NOMO-1 treated with DMSO at 0.1 percent for 48 hours (cell line): ENCODE results near the gene SRPK2.
"Not testable (repeated sequence)": the region's sequence is repeated elsewhere in the genome, so short reads cannot be mapped to it uniquely, and the experiment has no call there.

ENCODE experiments used
- DNase-seq: peaks from one replicate; lab custom pipeline; 2025; ENCODE audit not compliant: unreplicated experiment; lab: John Stamatoyannopoulos, UW

SRPK2 gene

DNA sequence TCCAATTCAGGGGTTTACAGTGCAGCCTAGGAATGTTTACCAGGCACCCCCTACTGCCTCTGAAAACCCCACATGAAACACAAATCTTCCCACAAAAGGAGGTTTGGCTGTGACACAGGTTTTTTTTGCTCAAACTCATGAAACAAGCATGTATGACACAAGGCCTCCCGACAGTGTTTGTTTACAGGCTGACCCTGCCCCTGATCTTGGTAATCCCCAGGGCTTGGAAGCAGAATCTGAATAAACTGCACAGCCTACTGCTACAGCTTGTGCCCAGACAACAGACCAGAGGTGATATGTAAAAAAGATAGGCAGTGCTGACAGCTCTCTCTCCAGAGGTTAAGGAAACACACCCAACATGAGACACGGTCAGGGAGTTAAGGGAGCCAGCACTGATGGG, 190.5 kb downstream of the SRPK2 start:
- no peak for DNase-seq

DNA sequence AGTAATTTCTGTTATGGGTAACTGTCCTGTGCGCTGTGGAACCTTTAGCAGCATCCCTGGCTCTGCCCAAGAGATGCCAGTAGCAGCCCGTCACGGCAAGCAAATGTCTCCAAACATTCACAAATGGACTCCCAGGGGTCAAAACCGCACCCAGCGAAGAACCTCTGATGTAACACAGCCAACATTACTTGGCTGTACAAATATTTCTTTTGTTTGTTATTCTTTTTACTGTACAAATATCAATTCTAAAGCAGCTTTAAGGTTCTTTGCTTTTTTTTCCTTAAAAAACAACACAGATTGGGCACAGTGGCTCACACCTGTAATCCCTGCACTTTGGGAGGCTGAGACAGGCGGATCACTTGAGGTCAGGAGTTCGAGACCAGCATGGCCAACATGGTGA, 192.2 kb downstream of the SRPK2 start:
- no peak for DNase-seq

DNA sequence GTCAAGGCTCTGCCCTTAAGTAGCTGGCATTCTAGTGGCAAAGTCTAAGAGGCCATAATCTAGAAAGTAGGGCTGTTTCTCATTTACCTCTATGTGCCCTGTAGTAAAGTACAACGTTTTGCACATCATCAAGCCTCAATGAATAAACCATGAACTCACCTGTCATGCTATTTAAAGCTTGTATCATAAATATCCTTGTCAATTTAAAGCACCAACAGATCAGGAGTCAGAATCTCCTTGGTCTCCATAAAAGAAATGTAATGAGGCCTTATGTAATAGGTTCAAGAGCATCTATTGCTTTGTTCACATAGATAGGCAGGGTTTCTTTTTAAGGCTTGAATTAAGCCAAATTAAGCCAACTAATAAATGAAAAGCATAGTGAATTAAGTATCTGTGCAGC, 192.8 kb downstream of the SRPK2 start:
- DNase-seq = no peak

DNA sequence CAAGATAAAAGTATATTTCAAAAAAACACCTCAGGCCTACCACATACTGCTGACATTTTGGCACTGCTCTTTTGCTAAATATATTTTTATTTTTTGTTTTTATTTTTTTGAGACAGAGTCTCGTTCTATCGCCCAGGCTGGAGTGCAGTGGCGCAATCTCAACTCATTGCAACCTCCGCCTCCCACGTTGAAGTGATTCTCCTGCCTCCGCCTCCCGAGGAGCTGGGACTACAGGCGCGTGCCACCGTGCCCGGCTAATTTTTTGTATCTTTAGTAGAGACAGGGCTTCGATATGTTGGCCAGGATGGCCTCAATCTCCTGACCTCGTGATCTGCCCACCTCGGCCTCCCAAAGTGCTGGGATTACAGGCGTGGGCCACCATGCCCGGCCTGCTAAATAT, 193.8 kb downstream of the SRPK2 start:
- DNase-seq = not testable (repeated sequence)

DNA sequence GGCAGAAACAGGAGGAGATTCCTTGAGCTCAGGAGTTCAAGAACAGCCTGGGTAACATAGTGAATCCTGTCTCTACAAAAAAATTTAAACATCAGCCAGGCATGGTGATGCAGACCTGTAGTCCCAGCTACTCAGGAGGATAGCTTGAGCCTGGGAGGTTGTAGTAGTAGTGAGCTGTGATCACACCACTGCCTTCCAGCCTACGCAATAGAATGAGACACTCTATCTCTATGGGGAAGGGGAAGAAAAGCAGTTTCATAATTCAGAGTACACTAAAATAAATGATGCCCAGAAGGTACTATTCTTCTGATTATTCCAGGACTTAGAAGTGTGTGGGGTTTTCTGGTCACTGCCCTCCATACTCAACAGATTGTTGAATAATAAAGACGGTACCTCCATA, 197.4 kb downstream of the SRPK2 start:
- DNase-seq = peak; percentile 33

DNA sequence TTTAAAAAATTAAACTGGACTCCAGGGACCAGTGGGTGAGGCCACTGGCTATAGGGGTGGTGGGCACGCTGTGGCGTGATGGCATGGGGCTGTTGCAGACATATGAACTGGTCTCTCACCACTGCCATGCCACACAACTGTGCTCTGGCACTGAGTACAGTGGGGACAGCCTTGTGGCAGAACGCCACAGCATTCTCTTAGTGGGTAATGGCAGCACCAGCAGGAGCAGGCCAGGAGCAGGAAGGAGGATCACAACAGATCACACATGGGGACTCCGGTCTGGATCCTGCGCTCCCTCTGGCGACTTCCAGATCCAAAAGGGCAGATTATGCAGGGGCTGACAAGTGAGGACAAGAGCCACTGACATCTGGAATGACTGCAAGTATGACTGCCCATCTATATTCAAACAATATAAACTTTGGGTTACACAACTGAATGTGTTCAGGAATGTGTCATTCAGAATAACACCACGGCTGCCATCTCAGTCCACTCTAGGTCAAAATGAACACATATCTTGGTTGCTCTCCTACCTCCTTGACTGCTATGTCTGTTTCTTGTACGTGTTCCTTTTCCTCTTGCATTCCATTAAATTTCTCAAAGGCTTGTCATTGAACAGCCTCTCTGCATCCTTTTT, 198.7 kb downstream of the SRPK2 start:
- DNase-seq = no peak

DNA sequence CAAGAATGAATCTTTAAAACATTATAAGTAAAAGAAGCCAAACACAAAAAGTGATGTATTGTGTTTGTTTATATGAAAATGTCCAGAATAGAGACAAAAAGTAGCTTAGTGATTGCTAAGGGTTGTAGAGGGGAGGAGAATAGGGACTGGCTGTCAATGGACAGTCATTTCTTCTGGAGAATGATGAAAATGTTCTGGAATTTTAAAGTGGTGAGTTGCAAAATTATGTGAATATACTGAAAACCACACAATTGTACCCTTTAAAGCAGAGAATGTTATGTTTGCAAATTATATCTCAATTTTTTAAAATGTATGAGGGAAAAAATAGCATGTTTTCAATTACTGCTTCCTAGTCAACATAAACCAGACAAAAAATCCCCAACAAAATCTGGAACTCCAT, 200.5 kb downstream of the SRPK2 start:
- DNase-seq = no peak

DNA sequence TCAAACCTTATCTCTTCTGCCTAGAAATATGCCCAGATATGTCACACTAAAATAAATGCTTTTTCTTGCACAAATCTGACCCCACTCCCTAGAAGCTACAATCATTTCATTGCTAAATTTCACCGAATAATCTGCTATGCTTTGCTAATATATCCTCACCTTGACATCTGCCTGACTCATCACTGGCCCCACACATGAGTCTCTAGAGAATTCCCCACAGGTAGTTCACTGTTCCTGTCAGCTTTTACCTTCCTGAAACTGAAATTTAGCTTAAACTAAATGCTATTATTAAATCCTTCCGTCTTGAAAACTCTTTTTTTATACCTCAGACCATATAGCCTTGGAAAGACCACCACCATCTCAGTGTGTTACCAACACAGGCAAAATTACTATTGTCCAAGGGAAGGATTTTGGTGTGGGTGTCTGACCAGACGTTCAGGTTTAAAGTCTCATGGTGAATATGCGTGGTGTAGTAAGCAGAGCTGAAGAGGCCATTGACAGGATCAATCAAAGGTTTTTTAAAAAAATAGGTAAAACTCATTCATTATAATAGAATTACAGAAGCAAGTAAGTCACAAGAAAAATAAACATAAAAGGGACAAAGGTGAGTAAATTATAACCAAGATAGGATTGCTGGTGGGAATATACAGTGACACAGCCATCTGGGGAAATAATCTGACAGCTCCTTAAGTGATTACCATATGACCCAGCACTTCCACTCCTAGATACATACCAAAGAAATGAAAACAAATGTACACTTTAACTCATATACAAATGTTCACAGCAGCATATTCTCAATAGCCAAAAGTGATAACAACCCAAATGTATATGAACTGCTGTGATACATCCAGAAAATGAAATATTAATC, 201.2 kb downstream of the SRPK2 start:
- no peak for DNase-seq

DNA sequence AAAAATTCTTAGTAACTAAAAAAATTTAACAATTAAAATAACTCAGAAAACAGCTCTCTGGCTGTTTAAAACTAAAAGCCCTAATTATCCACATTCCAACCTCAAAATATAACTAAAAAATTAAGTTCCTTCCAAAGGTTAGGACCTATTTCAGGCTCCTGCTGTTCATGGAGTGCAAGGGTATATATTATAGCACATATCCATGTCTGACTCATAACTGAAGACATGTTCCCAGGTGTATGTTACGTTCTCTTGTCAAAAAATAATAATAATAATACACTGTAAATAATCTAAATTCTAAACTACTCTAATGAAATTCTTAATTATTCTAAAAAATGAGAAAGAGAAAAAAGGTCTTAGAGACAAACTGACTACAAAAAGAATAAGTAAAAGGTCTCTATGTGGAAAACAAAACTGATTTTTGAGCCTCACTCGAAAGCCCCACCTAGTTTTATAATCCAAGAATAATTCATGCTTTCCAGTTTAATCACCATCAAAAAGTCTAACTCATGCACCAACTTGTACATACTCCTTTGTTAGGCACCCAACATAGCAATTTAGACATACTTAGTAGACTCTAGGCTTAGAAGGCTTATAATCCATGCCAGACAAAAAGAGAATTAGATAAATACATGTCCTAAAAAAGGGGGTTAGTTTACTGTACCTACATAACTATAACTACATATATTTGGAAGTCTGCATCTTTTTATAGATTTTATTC, 203.3 kb downstream of the SRPK2 start:
- DNase-seq = no peak

DNA sequence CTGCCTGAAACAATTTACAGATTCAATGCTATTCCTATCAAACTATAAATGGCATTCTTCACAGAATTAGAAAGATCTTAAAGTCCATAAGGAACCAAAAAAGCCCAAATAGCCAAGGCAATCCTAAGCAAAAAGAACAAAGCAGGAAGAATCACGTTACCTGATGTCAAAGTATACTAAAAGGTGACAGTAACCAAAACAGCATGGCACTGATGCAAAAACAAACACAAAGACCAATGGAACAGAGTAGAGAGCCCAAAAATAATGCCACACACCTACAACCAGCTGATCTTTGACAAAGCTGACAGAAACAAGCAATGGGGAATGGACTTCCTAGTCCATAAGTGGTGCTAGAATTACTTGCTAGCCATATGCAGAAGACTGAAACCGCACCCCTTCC, 208.7 kb downstream of the SRPK2 start:
- DNase-seq = no peak

DNA sequence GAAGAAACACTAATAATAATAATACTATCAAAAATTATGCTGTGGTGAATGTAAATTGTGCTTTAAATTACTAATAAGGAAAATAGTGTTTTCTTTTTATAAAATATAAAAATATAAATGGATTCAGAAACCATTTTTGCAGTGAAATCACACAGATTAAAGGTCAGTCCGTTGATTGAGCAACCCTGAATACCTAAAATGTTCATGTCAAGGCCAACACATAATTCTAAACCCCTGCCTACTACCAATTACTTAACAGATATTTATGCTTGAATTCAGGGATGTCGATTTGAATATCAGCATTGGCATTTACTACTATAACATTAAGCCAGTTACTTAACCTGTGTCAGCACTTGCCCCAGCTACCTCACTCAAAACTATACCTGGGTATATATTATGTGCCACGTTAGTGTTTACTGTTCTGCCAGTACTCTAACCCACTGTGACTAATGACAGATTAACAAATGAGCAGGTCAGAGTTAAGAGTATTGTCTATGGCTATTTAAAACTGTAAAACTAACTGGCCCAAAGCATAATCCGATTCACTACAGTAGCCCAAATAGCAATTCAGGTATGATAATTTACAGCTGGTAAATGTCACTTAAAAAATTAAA, 209.7 kb downstream of the SRPK2 start:
- DNase-seq = no peak

DNA sequence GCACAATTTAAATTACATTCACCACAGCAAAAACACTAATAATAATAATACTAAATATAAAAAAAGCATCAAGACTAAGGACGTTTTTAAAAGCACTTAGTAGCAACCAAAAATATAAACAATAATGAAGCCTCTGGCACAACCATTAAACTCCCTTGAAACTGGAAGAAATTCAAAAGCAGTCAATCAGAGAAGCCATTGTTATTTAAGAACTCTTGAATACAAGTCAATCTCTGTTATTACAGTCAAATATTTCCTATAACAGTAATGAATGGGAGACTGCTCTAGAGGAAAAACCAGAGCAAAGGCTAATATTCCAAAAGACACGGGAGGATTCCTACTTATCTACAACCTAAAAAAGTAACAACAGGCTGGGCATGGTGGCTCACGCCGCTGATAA, 210.5 kb downstream of the SRPK2 start:
- DNase-seq = no peak

DNA sequence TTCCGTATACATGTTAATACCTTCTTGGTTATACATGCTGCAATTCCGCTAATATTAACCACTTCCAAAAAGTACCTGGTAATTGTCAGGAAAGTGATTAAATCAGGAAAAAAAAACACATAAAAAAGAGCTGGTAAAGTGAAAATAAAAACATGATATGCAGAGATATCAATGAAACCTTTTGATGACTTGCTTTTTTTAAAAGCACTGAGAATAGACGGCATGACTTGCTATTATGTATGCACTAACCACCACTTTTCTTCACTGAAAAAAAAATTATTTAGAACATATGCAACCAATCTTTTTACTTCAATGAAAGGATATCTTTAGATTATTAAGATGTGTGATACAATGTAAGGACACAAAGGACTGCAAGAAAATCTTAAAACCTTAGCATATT, 211.7 kb downstream of the SRPK2 start:
- DNase-seq = no peak

DNA sequence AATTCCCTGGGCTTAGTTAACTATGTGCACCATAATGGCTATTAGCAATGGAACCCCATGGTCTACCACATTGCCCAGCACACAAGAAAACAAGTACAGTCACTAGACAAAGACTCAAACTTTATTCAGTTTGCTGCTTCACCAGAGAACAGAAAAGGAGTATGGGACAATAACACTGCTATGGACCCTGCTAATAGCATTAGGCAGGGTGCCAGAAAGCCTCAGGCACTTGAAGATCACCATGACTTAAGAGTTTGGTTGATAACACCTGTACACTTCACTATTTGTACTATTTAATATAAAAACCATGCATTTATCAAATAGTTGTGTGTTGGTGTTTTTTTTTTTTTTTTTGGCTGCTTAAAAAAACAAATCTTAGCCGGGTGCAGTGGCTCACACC, 215.1 kb downstream of the SRPK2 start:
- no peak for DNase-seq

DNA sequence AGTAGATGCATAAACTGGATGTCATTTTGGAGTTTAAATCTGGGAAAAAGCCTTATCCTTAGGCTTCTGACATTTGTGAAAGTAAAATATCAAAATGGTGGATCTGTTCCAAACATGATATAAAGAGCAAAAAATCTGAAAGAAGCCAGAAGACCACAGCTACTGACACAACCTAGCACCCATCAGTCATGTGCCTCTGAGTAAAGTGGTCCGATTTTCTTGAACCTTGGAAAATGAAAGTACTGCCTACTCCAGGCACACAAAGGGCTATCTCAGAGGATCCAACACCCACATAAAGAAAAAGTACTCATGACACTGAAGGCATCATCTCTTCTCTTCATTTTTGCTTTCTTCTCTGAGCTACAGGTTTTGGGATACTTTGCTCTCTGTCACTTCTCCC, 224.0 kb downstream of the SRPK2 start:
- DNase-seq = no peak

DNA sequence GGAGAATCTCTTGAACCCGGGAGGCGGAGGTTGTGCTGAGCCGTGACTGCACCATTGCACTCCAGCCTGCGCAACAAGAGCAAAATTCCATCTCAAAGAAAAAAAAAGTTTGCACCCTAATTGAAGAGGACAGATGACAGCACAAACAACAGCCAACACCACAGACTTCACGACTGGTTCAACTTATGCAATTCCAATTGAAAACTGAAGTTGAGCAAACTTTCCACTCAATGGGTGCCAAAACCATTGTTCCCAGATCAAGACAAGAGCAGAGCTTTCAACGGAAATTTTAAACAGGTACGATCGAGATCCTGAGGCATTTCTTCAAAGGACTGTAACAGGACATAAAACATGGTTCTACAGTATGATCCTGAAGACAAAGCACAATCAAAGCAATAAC, 225.0 kb downstream of the SRPK2 start:
- DNase-seq = no peak

DNA sequence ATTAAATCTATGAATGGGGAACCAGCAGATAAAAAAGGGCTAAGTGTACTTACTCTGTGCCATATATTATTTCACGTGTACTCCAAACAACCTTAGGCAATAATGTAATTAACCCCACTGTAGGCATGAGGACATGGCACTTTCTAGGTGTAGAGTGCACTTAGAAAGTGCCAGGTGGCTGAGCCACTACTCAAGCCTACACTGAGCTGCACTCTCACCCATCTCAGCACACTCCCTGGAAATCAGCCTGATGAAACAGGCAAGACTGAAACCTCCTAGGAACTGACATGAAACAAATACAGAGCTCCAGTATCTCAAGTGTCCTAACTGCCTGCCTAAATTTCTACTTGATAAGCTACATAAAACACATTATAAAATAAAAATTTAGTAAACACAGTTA, 227.4 kb downstream of the SRPK2 start:
- DNase-seq = no peak

DNA sequence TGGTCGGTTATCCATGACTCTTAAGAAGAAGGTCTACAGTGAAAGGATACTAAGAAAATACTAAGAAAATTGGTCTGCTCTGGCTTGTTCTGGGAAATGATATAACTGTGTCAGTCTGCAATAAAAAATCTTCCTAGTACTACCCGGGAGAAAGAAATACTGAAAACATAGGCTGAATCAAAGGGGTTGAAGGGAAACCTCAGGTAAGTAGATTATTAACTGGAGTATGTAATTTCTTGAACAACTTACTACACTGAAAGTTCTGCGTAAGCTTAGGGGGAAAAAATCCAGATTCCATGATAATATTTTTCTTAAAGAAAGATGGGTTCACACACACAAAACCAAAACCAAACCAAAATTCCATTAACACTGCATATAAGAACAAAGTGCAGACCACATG, 231.4 kb downstream of the SRPK2 start:
- no peak for DNase-seq

DNA sequence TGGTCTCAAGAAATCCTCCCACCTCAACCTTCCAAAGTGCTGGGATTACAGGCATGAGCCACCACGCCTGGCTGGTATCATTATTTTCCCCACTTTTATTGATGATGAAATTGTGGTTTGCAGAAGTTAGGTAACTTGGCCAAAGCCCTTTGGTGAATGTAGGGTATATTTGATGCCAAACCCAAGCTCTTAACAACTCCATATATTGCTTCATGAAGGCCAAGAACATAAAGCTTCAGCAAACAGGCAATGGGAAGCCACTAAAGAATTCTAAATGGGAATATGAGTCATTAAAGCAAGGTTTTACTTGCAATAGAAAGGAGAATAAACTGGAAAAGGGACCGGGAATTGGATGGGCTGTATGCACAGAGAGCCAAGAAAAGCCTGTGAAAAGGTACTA, 232.0 kb downstream of the SRPK2 start:
- DNase-seq = no peak

DNA sequence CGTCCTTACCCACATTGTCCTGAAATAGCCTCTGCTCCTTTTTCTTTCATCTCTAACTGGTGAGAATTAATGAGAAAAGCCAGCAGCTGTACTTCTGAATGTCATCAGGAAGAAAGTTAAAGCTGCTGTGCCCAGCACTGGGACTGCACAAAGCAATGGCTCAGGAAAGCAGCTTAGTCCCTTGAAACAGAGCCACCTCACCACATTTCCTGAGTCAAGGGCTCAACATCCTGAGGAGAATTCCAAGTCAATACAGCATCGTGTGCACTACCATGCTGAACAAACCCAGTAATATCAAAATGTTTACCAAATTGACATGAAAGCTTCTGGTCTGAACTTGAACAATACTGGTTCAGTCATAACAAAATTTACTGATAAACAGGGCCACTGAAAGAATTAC, 234.6 kb downstream of the SRPK2 start:
- no peak for DNase-seq

DNA sequence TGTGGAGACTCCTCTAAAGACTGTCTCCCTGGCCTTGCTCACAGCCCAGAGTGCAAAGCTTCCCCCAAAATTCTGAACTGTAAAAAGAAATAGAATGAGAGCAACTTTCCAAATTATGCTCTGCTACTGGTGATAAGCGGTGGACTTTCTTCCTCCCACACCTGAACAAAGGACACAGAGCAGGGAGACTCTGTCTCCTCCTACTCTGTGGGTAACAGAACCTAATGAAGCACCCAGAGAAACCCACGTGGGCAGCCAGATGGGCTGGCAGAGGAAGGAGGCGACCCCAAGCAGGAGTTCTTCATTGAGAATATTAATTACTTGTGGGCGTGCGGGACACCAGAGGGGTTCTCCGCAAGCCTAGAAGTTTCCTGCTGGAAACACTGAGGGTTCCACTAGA, 235.2 kb downstream of the SRPK2 start:
- no peak for DNase-seq

DNA sequence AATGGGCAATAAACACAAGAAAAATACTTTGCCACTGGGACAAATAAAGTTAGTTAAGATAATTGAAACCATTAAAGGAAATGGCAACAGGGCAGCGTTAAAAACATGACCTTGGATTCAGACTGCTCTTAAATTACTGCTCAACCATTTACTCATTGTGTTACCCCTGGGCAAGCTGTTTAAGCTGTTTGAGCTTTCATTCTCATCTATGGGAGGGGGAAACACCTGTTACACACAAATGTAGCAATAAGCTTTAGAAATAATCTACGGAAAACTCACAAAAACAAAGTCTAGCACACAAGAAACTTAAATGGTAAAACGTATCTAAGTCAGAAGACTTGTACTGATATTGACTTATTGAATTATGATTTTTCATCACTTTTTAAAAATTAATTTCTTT, 237.6 kb downstream of the SRPK2 start:
- no peak for DNase-seq
